NT2/D1 (cell line): ENCODE measurements around the gene ACTA2.

ENCODE experiments used
- SUZ12 ChIP-seq: IDR thresholded peaks from 2 replicates; pipeline ENCODE4 v1.6.1; 2011; ENCODE audit not compliant: insufficient read length, insufficient read depth; ENCODE audit errors: extremely low read depth
- YY1 ChIP-seq: IDR thresholded peaks from 2 replicates; pipeline ENCODE4 v1.6.1; 2011; ENCODE audit not compliant: insufficient read length, insufficient read depth
- ZNF274 ChIP-seq: IDR thresholded peaks from 2 replicates; pipeline ENCODE4 v1.6.1; 2011; ENCODE audit warnings: mild to moderate bottlenecking, low read depth, low read length

GRCh38 chr10:88886557-88886956 is 66.0 kb downstream of the ACTA2 start:
- no peak for TF ChIP-seq ZNF274
- no peak for TF ChIP-seq YY1
- no peak for TF ChIP-seq SUZ12
